Measurements from ENCODE around the gene CCM2. TPM values are rescaled to one million over a fixed set of nuclear protein-coding genes. Genes with fewer than 3 reads are reported as not detected.

The CCM2 gene
- total and polyA plus RNA-seq, 2 of the 8 experiments (the other 6 are each of a cell fraction or from before 2014, with no cell fraction given), result 31.6 to 41.2 TPM

DNA sequence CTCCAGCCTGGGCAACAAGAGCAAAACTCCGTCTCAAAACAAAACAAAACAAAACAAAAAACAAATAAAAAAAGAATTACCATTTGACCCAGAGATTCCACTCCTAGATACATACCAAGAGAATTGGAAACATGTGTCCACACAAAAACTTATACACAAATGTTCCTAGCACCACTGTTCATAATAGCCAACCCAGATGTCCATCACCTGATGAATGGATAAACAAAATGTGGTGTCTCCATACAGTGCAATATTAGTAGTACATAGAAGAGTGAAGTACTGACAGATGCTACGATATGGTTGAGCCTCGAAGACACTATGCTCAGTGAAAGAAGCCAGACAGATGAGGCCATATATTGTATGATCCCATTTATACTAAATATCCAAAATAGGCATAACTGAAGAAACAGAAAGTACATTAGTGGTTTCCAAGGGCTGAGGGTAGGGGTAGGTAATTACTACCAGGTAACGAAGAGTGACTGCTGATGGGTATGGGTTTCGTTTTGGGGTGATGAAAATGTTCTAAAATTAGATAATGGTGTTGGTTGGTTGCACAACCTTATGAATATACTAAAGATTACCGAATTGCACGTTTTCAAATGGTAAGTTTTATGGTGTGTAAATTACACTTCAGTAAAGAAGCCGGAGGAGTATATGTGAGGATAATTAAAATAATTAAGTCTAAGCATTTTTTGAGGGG is 41.2 kb upstream of the CCM2 start:
- no peak overlapping the region for H4K91ac ChIP-seq (replicated peaks; ENCODE audit: insufficient read length, low read length)
- no peak overlapping the region for H3K4ac ChIP-seq (replicated peaks; ENCODE audit: insufficient read length, low read depth, low read length)
- DNase-seq (ENCODE audit: low read depth in 1 of 2, low spot score in 2 of 2) (no peak), FAIRE-seq (no peak)
- no peak overlapping the region for H2BK120ac ChIP-seq (replicated peaks; ENCODE audit: low read depth, low read length)
- CTCF ChIA-PET (ENCODE audit: partially characterized antibody), result no interaction called here
- no peak overlapping the region for H3K9ac ChIP-seq (replicated peaks in 1 of 4; ENCODE audit: extremely low read depth in 1 of 4, low read depth in 3 of 4, low read length in 3 of 4)
- H3K36me3 ChIP-seq (ENCODE audit: control insufficient read depth in 2 of 4, insufficient read depth in 4 of 4, low read length in 3 of 4), result no peaks in the 10 kb centered on the region
- H2BK12ac ChIP-seq (ENCODE audit: low read depth, low read length), result no peak overlapping the region
- no peak overlapping the region for H3K14ac ChIP-seq (ENCODE audit: insufficient read length)
- no peak overlapping the region for H3K18ac ChIP-seq (ENCODE audit: extremely low read depth, low read length)
- WGBS, 2 experiments (ENCODE audit: extremely low coverage in 1 of 2, insufficient coverage in 1 of 2, insufficient read length in 1 of 2, insufficient replicate concordance in 2 of 2, low coverage in 1 of 2, low lambda C conversion rate in 2 of 2, missing lambda C conversion rate in 1 of 2), result 75% methylated on average over 8 of the region's 8 CpGs; no CpG with 5 or more reads in 1 of the 2 experiments
- H3K23me2 ChIP-seq (ENCODE audit: low read depth, low read length), result peaks cover 5% of the 10 kb centered on the region; the same call in 1 of the 2 replicates
- no peak overlapping the region for H3K23ac ChIP-seq (ENCODE audit: insufficient read length)
- H3K4me3 ChIP-seq (ENCODE audit: extremely low read depth in 1 of 4, insufficient read depth in 2 of 4, low read depth in 3 of 4, low read length in 4 of 4), result no peak overlapping the region
- H2AK5ac ChIP-seq (ENCODE audit: low read depth, low read length), result no peak overlapping the region
- H3K27me3 ChIP-seq (replicated peaks in 1 of 4; ENCODE audit: control insufficient read depth in 3 of 4, extremely low read depth in 1 of 4, insufficient read depth in 3 of 4, low read length in 3 of 4), result peaks cover 10 to 35% (median 22%) of the 10 kb centered on the region in 4 experiments; a peak in 6 of 7 replicates
- H4K8ac ChIP-seq (ENCODE audit: extremely low read depth, insufficient read depth, low read length), result no peak overlapping the region
- POLR2A ChIA-PET (ENCODE audit: partially characterized antibody), result interaction anchor here (1.2 kb wide), 1 partner anchor 110 kb away, joined by 3 read pairs; no protein-coding TSS in a partner anchor
- no peak overlapping the region for H2AFZ ChIP-seq (ENCODE audit: low read length)
- H3K56ac ChIP-seq (replicated peaks; ENCODE audit: insufficient read length, low read depth, low read length), result no peak overlapping the region
- H2BK15ac ChIP-seq (ENCODE audit: low read length), result no peak overlapping the region
- no peak overlapping the region for H2BK5ac ChIP-seq (ENCODE audit: low read depth, low read length)
- no peak overlapping the region for H3K4me2 ChIP-seq (ENCODE audit: insufficient read depth in 1 of 2, low read depth in 2 of 2, low read length in 2 of 2)
- H3K79me1 ChIP-seq (ENCODE audit: low read depth, low read length), result no peaks in the 10 kb centered on the region
- H2BK20ac ChIP-seq (ENCODE audit: low read length), result no peak overlapping the region
- no peak overlapping the region for H4K5ac ChIP-seq (ENCODE audit: insufficient read length, low read depth, low read length)
- peaks cover 0 to 11% (median 4%) of the 10 kb centered on the region in 4 experiments; a peak in 4 of 7 replicates for H3K4me1 ChIP-seq (replicated peaks in 1 of 4; ENCODE audit: control insufficient read depth in 3 of 4, insufficient read depth in 4 of 4, low read length in 3 of 4)
- H3K9me3 ChIP-seq (ENCODE audit: insufficient read depth in 2 of 2, low read depth in 1 of 2, low read length in 1 of 2), result no peaks in the 10 kb centered on the region
- no peaks in the 10 kb centered on the region for H4K20me1 ChIP-seq (replicated peaks in 1 of 2; ENCODE audit: control insufficient read depth in 1 of 2, insufficient read depth in 2 of 2, low read length in 2 of 2)
- H3K79me2 ChIP-seq (ENCODE audit: control insufficient read depth in 1 of 2, insufficient read depth in 2 of 2, low read length in 2 of 2), result no peaks in the 10 kb centered on the region
- H3K27ac ChIP-seq (ENCODE audit: low read depth, low read length), result no peak overlapping the region
- TF ChIP-seq, protein P1, sequence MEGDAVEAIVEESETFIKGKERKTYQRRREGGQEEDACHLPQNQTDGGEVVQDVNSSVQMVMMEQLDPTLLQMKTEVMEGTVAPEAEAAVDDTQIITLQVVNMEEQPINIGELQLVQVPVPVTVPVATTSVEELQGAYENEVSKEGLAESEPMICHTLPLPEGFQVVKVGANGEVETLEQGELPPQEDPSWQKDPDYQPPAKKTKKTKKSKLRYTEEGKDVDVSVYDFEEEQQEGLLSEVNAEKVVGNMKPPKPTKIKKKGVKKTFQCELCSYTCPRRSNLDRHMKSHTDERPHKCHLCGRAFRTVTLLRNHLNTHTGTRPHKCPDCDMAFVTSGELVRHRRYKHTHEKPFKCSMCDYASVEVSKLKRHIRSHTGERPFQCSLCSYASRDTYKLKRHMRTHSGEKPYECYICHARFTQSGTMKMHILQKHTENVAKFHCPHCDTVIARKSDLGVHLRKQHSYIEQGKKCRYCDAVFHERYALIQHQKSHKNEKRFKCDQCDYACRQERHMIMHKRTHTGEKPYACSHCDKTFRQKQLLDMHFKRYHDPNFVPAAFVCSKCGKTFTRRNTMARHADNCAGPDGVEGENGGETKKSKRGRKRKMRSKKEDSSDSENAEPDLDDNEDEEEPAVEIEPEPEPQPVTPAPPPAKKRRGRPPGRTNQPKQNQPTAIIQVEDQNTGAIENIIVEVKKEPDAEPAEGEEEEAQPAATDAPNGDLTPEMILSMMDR (IDR thresholded peaks at IDR 0.05; ENCODE audit: control extremely low read depth in 1 of 3, insufficient read depth in 1 of 3, low read depth in 1 of 3, low read length in 3 of 3), result no peak
- TF ChIP-seq GTF2F1 (IDR thresholded peaks at IDR 0.05; ENCODE audit: borderline replicate concordance, low read depth, low read length), result no peak
- TF ChIP-seq, protein P2, sequence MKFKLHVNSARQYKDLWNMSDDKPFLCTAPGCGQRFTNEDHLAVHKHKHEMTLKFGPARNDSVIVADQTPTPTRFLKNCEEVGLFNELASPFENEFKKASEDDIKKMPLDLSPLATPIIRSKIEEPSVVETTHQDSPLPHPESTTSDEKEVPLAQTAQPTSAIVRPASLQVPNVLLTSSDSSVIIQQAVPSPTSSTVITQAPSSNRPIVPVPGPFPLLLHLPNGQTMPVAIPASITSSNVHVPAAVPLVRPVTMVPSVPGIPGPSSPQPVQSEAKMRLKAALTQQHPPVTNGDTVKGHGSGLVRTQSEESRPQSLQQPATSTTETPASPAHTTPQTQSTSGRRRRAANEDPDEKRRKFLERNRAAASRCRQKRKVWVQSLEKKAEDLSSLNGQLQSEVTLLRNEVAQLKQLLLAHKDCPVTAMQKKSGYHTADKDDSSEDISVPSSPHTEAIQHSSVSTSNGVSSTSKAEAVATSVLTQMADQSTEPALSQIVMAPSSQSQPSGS (IDR thresholded peaks at IDR 0.05; ENCODE audit: low read length), result no peak
- no peak for TF ChIP-seq ASH2L (IDR thresholded peaks at IDR 0.05; ENCODE audit: low read length)
- TF ChIP-seq KDM5A (IDR thresholded peaks at IDR 0.05; ENCODE audit: low read length), result no peak
- TF ChIP-seq SIN3A (conservative IDR thresholded peaks at IDR 0.05 in 1 of 2, IDR thresholded peaks at IDR 0.05 in 1 of 2; ENCODE audit: low read depth in 1 of 2, low read length in 2 of 2), result no peak
- no peak for TF ChIP-seq RXRA (IDR thresholded peaks at IDR 0.05; ENCODE audit: insufficient read depth, low read depth, low read length)
- no peak for TF ChIP-seq SP4 (IDR thresholded peaks at IDR 0.05; ENCODE audit: low read length)

Measured in H1 (cell line).